H9 (cell line): Measurements from ENCODE around the gene ITGA2. TPM values are rescaled to one million over a fixed set of nuclear protein-coding genes. Genes with fewer than 3 reads are reported as not detected.

Experiments used
- DNase-seq: peaks from one replicate; pipeline ENCODE4 v3.0.0-alpha.2; 2017
- H2AFZ ChIP-seq: one replicate; pipeline ENCODE4 v1.6.1; 2013; ENCODE audit warnings: mild to moderate bottlenecking, low read length, control low read depth, moderate library complexity
- H2AK5ac ChIP-seq: 2 replicates; pipeline ENCODE4 v1.6.1; 2013; ENCODE audit warnings: low read length, control low read depth, mixed read lengths; ENCODE audit not compliant: insufficient read length
- H2BK120ac ChIP-seq: one replicate; pipeline ENCODE4 v1.6.1; 2013; ENCODE audit warnings: low read depth, mild to moderate bottlenecking, low read length, control low read depth, inconsistent platforms; ENCODE audit not compliant: poor library complexity, severe bottlenecking
- H2BK12ac ChIP-seq: 2 replicates; pipeline ENCODE4 v1.6.1; 2013; ENCODE audit warnings: low read length, control low read depth, mixed read lengths, low read depth; ENCODE audit not compliant: insufficient read length
- H2BK15ac ChIP-seq: 2 replicates; pipeline ENCODE4 v1.6.1; 2013; ENCODE audit warnings: low read depth, low read length, control low read depth
- H2BK20ac ChIP-seq: one replicate; pipeline ENCODE4 v1.6.1; 2013; ENCODE audit warnings: low read depth, mild to moderate bottlenecking, low read length, control low read depth, inconsistent platforms; ENCODE audit not compliant: poor library complexity, severe bottlenecking
- H2BK5ac ChIP-seq: 2 replicates; pipeline ENCODE4 v1.6.1; 2013; ENCODE audit warnings: low read length, control low read depth, mixed read lengths; ENCODE audit not compliant: insufficient read length
- H3K14ac ChIP-seq: 2 replicates; pipeline ENCODE4 v1.6.1; 2013; ENCODE audit warnings: low read length, control low read depth; ENCODE audit not compliant: insufficient read depth
- H3K18ac ChIP-seq: 2 replicates; pipeline ENCODE4 v1.6.1; 2013; ENCODE audit warnings: low read depth, mild to moderate bottlenecking, mixed read lengths, low read length, control low read depth; ENCODE audit not compliant: insufficient read length
- H3K23ac ChIP-seq: 2 replicates; pipeline ENCODE4 v1.6.1; 2013; ENCODE audit warnings: low read length, control low read depth, mixed read lengths, low read depth; ENCODE audit not compliant: insufficient read length
- H3K23me2 ChIP-seq: 2 replicates; pipeline ENCODE4 v1.6.1; 2013; ENCODE audit warnings: low read depth, mild to moderate bottlenecking, mixed read lengths, low read length, control low read depth; ENCODE audit not compliant: insufficient read length, poor library complexity, severe bottlenecking
- H3K27ac ChIP-seq: 2 replicates; pipeline ENCODE4 v1.5.1; 2013; ENCODE audit warnings: low read length, control low read depth, mixed read lengths, low read depth; ENCODE audit not compliant: insufficient read length
- H3K27me3 ChIP-seq: 2 replicates; pipeline ENCODE4 v1.6.1; 2013; ENCODE audit warnings: low read length, control low read depth, inconsistent platforms; ENCODE audit not compliant: insufficient read depth
- H3K4ac ChIP-seq: 2 replicates; pipeline ENCODE4 v1.6.1; 2013; ENCODE audit warnings: low read depth, mild to moderate bottlenecking, control low read depth, inconsistent platforms, low read length, moderate library complexity
- H3K4me1 ChIP-seq: 2 replicates; pipeline ENCODE4 v1.6.1; 2013; ENCODE audit warnings: low read length, control low read depth, inconsistent platforms; ENCODE audit not compliant: insufficient read depth
- H3K4me2 ChIP-seq: 2 replicates; pipeline ENCODE4 v1.6.1; 2013; ENCODE audit warnings: low read length, control low read depth, mixed read lengths; ENCODE audit not compliant: insufficient read length, insufficient read depth
- H3K56ac ChIP-seq: 2 replicates; pipeline ENCODE4 v1.6.1; 2013; ENCODE audit warnings: low read depth, mild to moderate bottlenecking, mixed read lengths, low read length, control low read depth; ENCODE audit not compliant: insufficient read length
- H3K79me1 ChIP-seq: 2 replicates; pipeline ENCODE4 v1.6.1; 2013; ENCODE audit warnings: low read depth, mild to moderate bottlenecking, moderate library complexity, low read length, control low read depth, inconsistent platforms; ENCODE audit not compliant: insufficient read depth, poor library complexity, severe bottlenecking
- H3K79me2 ChIP-seq: 2 replicates; pipeline ENCODE4 v1.6.1; 2013; ENCODE audit warnings: low read length, control low read depth, inconsistent platforms; ENCODE audit not compliant: insufficient read depth
- H3K9ac ChIP-seq: 2 replicates; pipeline ENCODE4 v1.6.1; 2013; ENCODE audit warnings: low read length, control low read depth, mixed read lengths; ENCODE audit not compliant: insufficient read length; ENCODE audit errors: extremely low read depth
- H3K9me3 ChIP-seq: one replicate; pipeline ENCODE4 v1.6.1; 2013; ENCODE audit warnings: low read depth, low read length, inconsistent platforms; ENCODE audit not compliant: control insufficient read depth
- H3T11ph ChIP-seq: one replicate; pipeline ENCODE4 v1.6.1; 2013; ENCODE audit warnings: mild to moderate bottlenecking, low read length, control low read depth, inconsistent platforms
- H4K20me1 ChIP-seq: one replicate; pipeline ENCODE4 v1.6.1; 2013; ENCODE audit not compliant: control insufficient read depth, insufficient read length, insufficient read depth
- H4K5ac ChIP-seq: 2 replicates; pipeline ENCODE4 v1.6.1; 2013; ENCODE audit warnings: low read depth, mild to moderate bottlenecking, mixed read lengths, low read length, control low read depth; ENCODE audit not compliant: insufficient read length
- H4K8ac ChIP-seq: replicated peaks from 2 replicates; pipeline ENCODE4 v1.6.1; 2013; ENCODE audit warnings: low read length, control low read depth, mixed read lengths, low read depth; ENCODE audit not compliant: insufficient read length
- H4K91ac ChIP-seq: 2 replicates; pipeline ENCODE4 v1.6.1; 2013; ENCODE audit warnings: low read depth, mild to moderate bottlenecking, moderate library complexity, mixed read lengths, low read length, control low read depth; ENCODE audit not compliant: insufficient read length
- H3K27ac Mint-ChIP-seq, 3 experiments: 2 replicates in 2 of 3; 3 replicates in 1 of 3; pipeline ENCODE4 v1.8.0; 2020 to 2021; ENCODE audit warnings: mixed read lengths in 3 of 3, mild to moderate bottlenecking in 1 of 3, moderate library complexity in 1 of 3
- H3K27me3 Mint-ChIP-seq: 2 replicates; pipeline ENCODE4 v1.8.0; 2021; ENCODE audit warnings: low read depth, mild to moderate bottlenecking, moderate library complexity, mixed read lengths
- H3K36me3 Mint-ChIP-seq, 3 experiments: 2 replicates in 2 of 3; 3 replicates in 1 of 3; pipeline ENCODE4 v1.8.0; 2020 to 2021; ENCODE audit warnings: low read depth in 3 of 3, mixed read lengths in 3 of 3; ENCODE audit not compliant: insufficient read depth in 1 of 3
- H3K4me1 Mint-ChIP-seq, 2 experiments: 2 replicates each; pipeline ENCODE4 v1.8.0; 2020; ENCODE audit warnings: mixed read lengths in 2 of 2
- H3K4me3 Mint-ChIP-seq, 2 experiments: 2 replicates in 1 of 2; 3 replicates in 1 of 2; pipeline ENCODE4 v1.8.0; 2020 to 2021; ENCODE audit warnings: mild to moderate bottlenecking in 2 of 2, mixed read lengths in 2 of 2, moderate library complexity in 1 of 2
- H3K9me3 Mint-ChIP-seq, 2 experiments: 2 replicates in 1 of 2; 3 replicates in 1 of 2; pipeline ENCODE4 v1.8.0; 2020; ENCODE audit warnings: mild to moderate bottlenecking in 2 of 2, mixed read lengths in 2 of 2, moderate library complexity in 1 of 2
- CTCF ChIP-seq: fragments of 200-600 bp; sonication (generic); conservative IDR thresholded peaks from 3 replicates; pipeline ENCODE4 v1.8.0; 2021; ENCODE audit warnings: antibody characterized with exemption, mild to moderate bottlenecking
- WGBS: extraction: QIAGEN DNeasy Blood & Tissue Kit; methylation state at CpG from one replicate; pipeline ENCODE4 v1.1.7; 2013; ENCODE audit warnings: missing lambda C conversion rate, low lambda C conversion rate, mixed read lengths; ENCODE audit not compliant: insufficient read length; ENCODE audit errors: extremely low coverage; 5-methylcytosine and 5-hydroxymethylcytosine counted together
- total RNA-seq: library from RNA; stranded (reverse); gene quantifications from 2 replicates; pipeline ENCODE4 v1.2.1, GENCODE V29; 2021

Gene ITGA2
- total RNA-seq, 1 experiment from 2014 or later: 3.0 TPM

GRCh38 chr5:52997424-52997823 lies 8.3 kb downstream of the ITGA2 start:
- H3K23ac ChIP-seq: no peak overlapping the region
- H2BK20ac ChIP-seq: no peak overlapping the region
- no peaks in the 10 kb centered on the region for H3K4me1 ChIP-seq
- H3K9ac ChIP-seq: no peak overlapping the region
- no peak overlapping the region for H2BK12ac ChIP-seq
- no peak overlapping the region for H4K5ac ChIP-seq
- no peak overlapping the region for H2AK5ac ChIP-seq
- no peaks in the 10 kb centered on the region; the same call in 1 of the 2 replicates for H3K79me2 ChIP-seq
- WGBS: no CpG with 5 or more reads among the region's 6 CpGs
- TF ChIP-seq CTCF: no peak
- Mint-ChIP-seq H3K4me1 (no peaks in the 10 kb centered on the region), H3K27me3 (no peaks in the 10 kb centered on the region), H3K4me3 (no peak overlapping the region), H3K9me3 (no peaks in the 10 kb centered on the region), H3K36me3 (no peaks in the 10 kb centered on the region), H3K27ac (no peak overlapping the region)
- H3K27me3 ChIP-seq: no peaks in the 10 kb centered on the region
- H3K79me1 ChIP-seq: no peaks in the 10 kb centered on the region
- H2BK120ac ChIP-seq: no peak overlapping the region
- H2BK15ac ChIP-seq: no peak overlapping the region
- no peak overlapping the region for H2AFZ ChIP-seq
- no peak overlapping the region for H3K56ac ChIP-seq
- H4K20me1 ChIP-seq: no peaks in the 10 kb centered on the region
- no peak overlapping the region for H3K4me2 ChIP-seq
- H3K14ac ChIP-seq: no peak overlapping the region
- no peak overlapping the region for H3K18ac ChIP-seq
- H3K27ac ChIP-seq: no peak overlapping the region
- DNase-seq: no peak
- no peaks in the 10 kb centered on the region for H3K23me2 ChIP-seq
- no peak overlapping the region for H3T11ph ChIP-seq
- no peak overlapping the region for H4K8ac ChIP-seq
- no peak overlapping the region for H3K4ac ChIP-seq
- H4K91ac ChIP-seq: no peak overlapping the region
- H3K9me3 ChIP-seq: no peaks in the 10 kb centered on the region
- H2BK5ac ChIP-seq: no peak overlapping the region
